GM18909 (cell line): ENCODE data around the gene CYB5RL.
"Not testable (repeated sequence)": the region's sequence is repeated elsewhere in the genome, so short reads cannot be mapped to it uniquely, and the experiment has no call there.

Experiments
- ATAC-seq: cut with Tn5 transposase; IDR thresholded peaks from one replicate; pipeline ENCODE4 v1.9.1; 2021; ENCODE audit warnings: mild to moderate bottlenecking; ENCODE audit not compliant: unreplicated experiment, poor library complexity

Gene CYB5RL, protein sequence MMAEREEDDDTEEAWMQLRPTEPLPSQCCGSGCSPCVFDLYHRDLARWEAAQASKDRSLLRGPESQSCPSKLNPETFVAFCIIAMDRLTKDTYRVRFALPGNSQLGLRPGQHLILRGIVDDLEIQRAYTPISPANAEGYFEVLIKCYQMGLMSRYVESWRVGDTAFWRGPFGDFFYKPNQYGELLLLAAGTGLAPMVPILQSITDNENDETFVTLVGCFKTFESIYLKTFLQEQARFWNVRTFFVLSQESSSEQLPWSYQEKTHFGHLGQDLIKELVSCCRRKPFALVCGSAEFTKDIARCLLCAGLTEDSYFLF

GRCh38 chr1:54199765-54200518 is at the start of gene CYB5RL, which contains the start of gene MRPL37:
CYB5RL (minus strand) TSS chr1:54200030; CDS start chr1:54195616, 4,414 bp downstream.
MRPL37 (plus strand) TSS chr1:54200167; CDS start chr1:54200244, 77 bp downstream.
- peak; percentile 94 for ATAC-seq

- ATAC-seq, result no peak
Observed at GRCh38 chr1:54248966-54249365, 49.1 kb upstream of the CYB5RL start.

GRCh38 chr1:54247863-54248515 is 48.2 kb upstream of the CYB5RL start:
- ATAC-seq, result no peak

DNA sequence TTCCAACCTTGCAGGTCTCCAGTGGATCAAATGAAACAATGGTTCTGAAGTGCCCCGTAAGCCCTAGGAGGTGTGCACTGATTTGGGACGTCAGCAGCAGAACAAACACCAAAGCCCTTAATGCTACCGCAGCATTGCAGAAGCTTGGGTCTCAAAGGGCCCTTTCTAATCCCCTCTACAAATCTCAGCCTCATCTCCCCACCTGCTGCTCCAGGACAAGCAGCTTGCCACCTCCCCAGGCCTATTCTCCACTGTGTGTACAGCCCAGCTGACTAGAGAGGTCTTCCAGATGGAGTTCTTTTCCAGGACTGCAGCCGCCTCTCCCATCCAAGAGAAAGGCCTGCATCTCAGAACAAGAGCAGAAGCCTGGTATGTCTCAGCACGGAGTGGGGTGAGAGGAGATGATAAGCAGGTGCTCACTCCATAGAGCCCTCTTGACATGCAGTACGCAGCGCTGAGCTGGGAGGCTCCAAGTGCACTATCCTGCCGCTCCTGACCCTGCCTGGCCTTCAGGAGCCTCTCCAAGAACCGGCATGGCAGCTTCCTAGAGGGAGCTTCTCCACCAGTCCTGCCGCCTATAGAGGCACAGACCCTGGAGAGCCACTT is 46.4 kb upstream of the CYB5RL start:
- ATAC-seq, result no peak

DNA sequence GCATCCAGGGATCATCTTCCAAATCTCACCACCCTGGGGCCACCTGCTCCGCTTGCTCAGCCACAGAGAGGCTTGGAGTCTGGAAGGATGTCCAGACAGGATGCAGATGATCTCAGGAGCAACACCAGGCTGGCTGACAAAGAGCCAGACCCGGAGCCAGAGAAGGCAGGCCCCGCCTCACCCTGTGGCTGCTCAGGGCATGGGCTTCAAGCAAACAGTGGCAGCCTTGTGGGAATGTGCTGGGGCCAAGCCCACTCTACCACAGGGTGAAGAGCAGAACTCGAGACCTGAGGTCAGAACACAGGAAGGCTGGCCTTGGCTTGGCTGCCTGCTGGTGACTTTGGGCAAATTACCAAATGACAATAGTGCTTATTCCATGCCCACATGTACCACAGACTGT is 45.7 kb upstream of the CYB5RL start:
- ATAC-seq, result no peak

DNA sequence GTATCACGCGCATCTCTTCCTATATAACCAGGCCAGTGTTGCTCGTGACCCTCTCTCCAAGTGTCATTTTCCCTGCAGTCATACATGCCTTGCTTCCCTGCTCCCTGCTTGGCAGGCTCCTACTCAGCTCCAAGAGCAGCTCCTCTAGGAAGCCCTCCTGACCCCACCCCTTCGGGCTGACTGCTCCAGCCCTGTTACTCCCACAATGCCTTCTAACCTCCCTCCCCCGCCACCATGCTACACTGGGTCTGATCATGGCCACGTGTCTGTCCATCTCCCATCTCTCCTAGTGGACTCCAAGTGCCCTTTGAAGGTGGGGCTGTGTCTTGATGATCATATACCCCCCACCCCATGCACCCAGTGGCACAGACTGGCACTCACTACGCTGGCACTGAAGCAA is 44.8 kb upstream of the CYB5RL start:
- ATAC-seq, result no peak

DNA sequence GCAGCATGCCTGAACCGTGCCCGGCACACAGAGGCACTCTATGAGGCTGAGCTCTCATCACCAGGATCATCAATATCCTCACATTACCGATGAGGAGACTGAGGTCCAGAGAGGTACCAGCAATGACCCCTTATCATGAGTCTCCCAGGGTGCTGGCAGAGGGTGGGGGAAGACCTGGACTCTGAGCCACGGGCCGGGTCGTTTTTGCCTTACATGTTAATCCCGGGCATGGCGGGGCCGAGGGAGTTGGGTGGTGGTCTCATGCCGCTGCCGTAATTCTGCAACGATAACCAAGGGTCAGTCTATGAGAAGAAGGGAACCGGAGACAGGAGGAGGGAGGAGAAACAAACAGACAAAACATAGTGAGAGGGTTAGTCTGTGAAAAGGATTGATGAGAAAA is 43.2 kb upstream of the CYB5RL start:
- ATAC-seq, result no peak

- ATAC-seq, result no peak
Observed at GRCh38 chr1:54241364-54241763, 41.5 kb upstream of the CYB5RL start.

- ATAC-seq, result no peak
Observed at GRCh38 chr1:54240741-54241335, 41.0 kb upstream of the CYB5RL start.

- no peak for ATAC-seq
Observed at GRCh38 chr1:54239631-54240031, 39.8 kb upstream of the CYB5RL start.

GRCh38 chr1:54239035-54239383 is 39.2 kb upstream of the CYB5RL start:
- no peak for ATAC-seq

DNA sequence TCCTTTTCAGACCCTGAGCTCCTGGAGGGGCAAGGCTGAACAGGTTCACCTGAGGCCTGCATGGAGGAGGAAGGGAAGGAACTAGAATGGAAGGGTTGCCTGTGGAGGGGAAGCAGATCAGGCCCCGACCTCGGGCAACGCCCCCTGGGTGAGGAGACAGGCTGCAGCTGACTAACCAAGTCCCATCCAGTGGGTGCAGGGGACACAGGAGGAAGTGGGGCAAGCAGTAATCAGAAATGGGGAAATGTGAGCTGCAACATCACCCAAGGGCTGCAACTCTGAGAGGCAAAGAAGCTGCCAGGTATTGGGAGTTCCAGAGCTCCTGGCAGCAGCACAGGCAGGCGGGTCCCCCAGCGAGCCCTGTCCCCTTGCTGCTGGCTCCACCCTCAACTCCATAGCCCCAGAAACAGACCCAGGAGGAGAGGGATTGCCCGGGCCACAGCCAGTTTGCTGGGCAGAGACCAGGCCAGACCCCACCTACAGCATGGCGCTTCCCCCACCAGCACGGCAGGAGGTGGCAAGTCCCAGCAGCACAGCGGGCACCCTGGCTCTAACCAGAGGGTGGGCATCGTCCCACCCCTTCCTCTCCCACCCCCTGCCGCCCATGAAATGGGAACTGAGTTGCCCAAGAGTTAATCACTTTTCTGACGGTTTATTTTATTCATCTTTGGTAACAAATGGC is 38.7 kb upstream of the CYB5RL start:
- ATAC-seq, result no peak

DNA sequence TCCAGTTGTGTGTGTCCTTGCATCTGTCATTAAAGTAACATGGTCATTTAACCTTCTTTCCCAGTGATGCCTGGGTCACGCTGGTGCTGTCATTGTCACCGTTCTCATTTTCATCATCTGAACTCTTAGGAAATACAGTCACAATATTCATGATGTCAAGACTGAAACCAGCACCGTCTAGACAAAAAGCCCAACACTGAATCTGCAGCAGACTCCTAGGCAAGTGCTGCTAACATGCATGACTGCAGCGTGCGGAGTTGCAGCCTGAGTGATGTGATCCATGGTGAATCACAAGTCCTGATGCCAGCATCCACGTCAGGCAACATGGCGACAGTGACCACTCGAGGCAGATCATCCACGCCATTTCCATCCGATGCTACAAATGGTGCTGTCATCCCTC is 37.8 kb upstream of the CYB5RL start:
- ATAC-seq, result no peak

DNA sequence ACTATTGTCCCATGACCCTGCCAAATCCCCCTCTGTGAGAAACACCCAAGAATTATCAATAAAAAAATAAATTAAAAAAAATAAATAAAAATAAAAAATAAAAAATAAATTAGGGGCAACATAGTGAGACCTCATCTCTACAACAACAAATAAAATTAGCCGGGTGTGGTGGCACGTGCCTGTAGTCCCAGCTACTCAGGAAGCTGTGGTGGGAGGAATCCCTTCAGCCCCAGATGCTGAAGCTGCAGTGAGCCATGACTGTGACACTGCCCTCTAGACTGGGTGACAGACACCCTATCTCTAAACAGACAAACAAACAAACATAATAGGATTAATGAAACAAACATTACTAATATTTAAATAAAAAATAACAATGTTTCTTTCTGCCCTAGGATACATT is 34.5 kb upstream of the CYB5RL start:
- no peak for ATAC-seq

- ATAC-seq, result not testable (repeated sequence)
Observed at GRCh38 chr1:54233196-54233595, 33.4 kb upstream of the CYB5RL start.

- ATAC-seq, result no peak
Observed at GRCh38 chr1:54230507-54231339, 30.9 kb upstream of the CYB5RL start.

DNA sequence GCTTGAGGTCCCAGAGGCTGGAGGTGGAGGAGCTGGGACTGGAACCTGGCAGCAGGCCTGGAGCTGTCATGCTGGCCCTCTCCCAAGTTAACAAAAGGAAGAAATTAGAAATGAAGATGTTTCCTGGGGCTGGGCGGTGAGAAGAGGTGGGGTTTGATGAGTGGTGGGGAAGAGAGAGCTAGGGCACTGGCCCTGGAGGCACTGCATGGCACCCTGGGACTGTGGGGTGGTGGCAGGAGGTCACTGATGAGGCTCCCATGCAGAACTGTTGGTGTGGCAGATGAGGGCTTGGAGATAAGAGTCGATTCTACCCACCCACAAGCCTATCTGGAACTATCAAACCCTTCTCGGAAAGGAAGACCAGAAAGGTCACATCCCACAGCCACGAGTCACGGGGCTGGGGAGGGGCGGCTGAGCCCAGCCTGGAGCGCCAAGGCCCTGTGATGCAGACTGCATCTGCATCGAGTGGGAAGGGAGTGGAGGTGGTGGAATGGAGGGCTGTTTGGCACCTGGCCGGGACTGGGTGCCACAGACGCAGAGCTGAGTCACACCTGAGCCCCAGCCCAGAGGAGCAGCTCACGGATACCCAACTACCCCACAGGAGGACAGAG is 29.6 kb upstream of the CYB5RL start:
- ATAC-seq, result no peak

DNA sequence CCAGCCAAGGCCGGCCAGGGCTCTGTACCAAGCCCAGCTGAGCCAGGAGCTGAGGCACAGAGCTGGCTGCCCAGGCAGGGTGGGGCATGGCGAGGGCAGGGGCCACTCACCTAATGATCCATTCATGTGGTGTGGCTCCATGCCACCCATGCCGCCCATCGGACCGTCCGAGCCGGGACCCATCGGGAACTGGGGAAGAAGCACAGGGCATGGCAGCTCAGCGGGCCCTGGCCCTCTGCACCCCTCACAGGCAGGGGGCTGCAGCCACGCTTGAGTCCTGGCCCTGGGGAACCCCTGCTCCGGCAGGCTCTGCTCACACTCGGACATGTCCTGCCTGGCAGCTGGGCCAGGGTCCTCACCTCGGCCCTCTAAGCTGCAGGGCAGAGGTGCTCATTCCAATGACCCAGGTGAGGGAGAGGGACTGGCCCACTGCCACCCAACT is 28.8 kb upstream of the CYB5RL start:
- no peak for ATAC-seq

DNA sequence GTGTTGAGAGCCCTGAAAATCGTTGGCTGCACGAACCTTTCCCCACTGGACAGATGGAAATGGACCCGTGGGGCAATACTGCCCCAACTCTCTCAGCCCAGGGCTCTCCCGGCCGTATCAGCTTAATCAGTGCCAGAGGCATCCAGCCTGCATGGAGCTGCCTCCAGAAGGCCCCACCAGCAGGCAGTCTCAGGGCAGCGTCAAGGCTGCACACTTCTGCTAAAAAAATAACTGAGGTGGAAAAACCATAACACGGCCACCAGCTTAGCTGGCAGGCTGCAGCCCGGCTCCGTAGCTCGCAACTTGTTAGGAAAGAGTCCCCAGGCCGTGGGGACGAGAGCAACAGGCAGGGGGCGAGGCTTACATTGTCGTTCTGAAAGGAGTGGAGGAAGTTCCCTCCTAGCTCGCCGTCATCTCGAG is 28.1 kb upstream of the CYB5RL start:
- ATAC-seq, result no peak
